ENCODE measurements around the gene FMNL2.

Gene FMNL2

DNA sequence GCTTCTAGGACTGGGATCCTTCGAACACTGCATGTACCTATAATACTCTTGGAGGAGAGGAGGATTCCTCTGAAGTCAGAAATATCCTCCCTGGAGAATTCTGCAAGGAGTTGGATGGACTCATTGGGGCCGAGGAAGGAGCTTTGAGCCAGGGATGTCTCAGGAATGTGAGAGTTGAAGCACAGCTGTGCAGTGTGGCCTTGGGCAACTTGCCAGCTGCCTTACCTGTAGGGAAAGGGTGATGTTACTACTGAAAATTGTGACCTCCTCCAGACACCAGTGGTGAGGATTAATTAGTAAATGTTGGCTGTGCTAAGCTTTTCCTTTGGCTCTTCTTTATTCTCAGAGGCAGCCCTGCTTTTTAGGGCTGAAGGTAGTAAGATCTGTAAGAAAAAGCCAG, 41.4 kb downstream of the FMNL2 start:
- no peaks in the 10 kb centered on the region for H3K79me2 ChIP-seq (ENCODE audit: insufficient read depth, low read length)
- H3K27me3 ChIP-seq (ENCODE audit: insufficient read depth, low read length), result no peaks in the 10 kb centered on the region
- H3K4me2 ChIP-seq (ENCODE audit: low read length), result no peak overlapping the region
- no peaks in the 10 kb centered on the region for H3K9me2 ChIP-seq (ENCODE audit: low read depth, low read length)
- no peak overlapping the region for H3K27ac ChIP-seq (ENCODE audit: low read depth, low read length, poor library complexity, severe bottlenecking)
- no peaks in the 10 kb centered on the region for H3K36me3 ChIP-seq (ENCODE audit: insufficient read depth, low read length)
- no peaks in the 10 kb centered on the region for H3K9me3 ChIP-seq (ENCODE audit: low read length)
- H3K9ac ChIP-seq (ENCODE audit: low read length), result no peak overlapping the region
- no peaks in the 10 kb centered on the region for H3F3A ChIP-seq (ENCODE audit: insufficient read depth, low read length)
- no peak for TF ChIP-seq EZH2 (IDR thresholded peaks at IDR 0.05; ENCODE audit: borderline replicate concordance, low read length)
- no peak for TF ChIP-seq CTCF (IDR thresholded peaks at IDR 0.05; ENCODE audit: low read length)
- no peaks in the 10 kb centered on the region for H3K4me1 ChIP-seq (ENCODE audit: insufficient read depth, low read length, severe bottlenecking)
- H3K4me3 ChIP-seq (ENCODE audit: low read depth, low read length, poor library complexity, severe bottlenecking), result no peak overlapping the region
- H2AFZ ChIP-seq (ENCODE audit: low read length), result no peak overlapping the region
- no peaks in the 10 kb centered on the region for H4K20me1 ChIP-seq (ENCODE audit: insufficient read depth, low read length)

DNA sequence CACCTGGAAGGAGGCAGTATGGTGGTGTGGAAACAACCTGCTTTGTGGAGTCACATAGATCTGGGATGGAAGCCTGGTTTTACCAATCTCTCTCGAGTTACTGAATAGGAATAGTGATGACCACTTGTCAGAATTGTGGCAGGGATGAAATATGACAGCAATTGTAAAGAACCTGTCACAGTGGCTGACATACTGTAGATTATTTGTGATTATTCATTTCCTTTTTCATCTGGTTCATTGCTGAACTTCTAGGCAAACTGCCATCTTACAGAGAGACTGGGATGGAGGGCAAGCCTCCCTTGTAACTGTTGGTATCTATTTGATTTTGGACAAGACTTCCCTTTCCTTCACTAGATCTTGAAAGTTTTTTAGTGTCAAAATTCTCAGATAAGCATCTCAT, 42.0 kb downstream of the FMNL2 start:
- H3K79me2 ChIP-seq (ENCODE audit: insufficient read depth, low read length), result no peaks in the 10 kb centered on the region
- no peak overlapping the region for H2AFZ ChIP-seq (ENCODE audit: low read length)
- H3K27ac ChIP-seq (ENCODE audit: low read depth, low read length, poor library complexity, severe bottlenecking), result no peak overlapping the region
- no peaks in the 10 kb centered on the region for H3K27me3 ChIP-seq (ENCODE audit: insufficient read depth, low read length)
- no peak overlapping the region for H3K4me2 ChIP-seq (ENCODE audit: low read length)
- H3K9me2 ChIP-seq (ENCODE audit: low read depth, low read length), result no peaks in the 10 kb centered on the region
- no peak for TF ChIP-seq CTCF (IDR thresholded peaks at IDR 0.05; ENCODE audit: low read length)
- no peaks in the 10 kb centered on the region for H3K9me3 ChIP-seq (ENCODE audit: low read length)
- H3K9ac ChIP-seq (ENCODE audit: low read length), result no peak overlapping the region
- H4K20me1 ChIP-seq (ENCODE audit: insufficient read depth, low read length), result no peaks in the 10 kb centered on the region
- no peak overlapping the region for H3K4me3 ChIP-seq (ENCODE audit: low read depth, low read length, poor library complexity, severe bottlenecking)
- no peaks in the 10 kb centered on the region for H3K4me1 ChIP-seq (ENCODE audit: insufficient read depth, low read length, severe bottlenecking)
- no peaks in the 10 kb centered on the region for H3K36me3 ChIP-seq (ENCODE audit: insufficient read depth, low read length)
- H3F3A ChIP-seq (ENCODE audit: insufficient read depth, low read length), result no peaks in the 10 kb centered on the region

GRCh38 chr2:152379089-152379488, 44.1 kb downstream of the FMNL2 start:
- no peak for TF ChIP-seq EZH2 (IDR thresholded peaks at IDR 0.05; ENCODE audit: borderline replicate concordance, low read length)
- no peak for TF ChIP-seq CTCF (IDR thresholded peaks at IDR 0.05; ENCODE audit: low read length)
- no peaks in the 10 kb centered on the region for H3K9me3 ChIP-seq (ENCODE audit: low read length)
- H3K9ac ChIP-seq (ENCODE audit: low read length), result no peak overlapping the region
- no peak overlapping the region for H3K4me3 ChIP-seq (ENCODE audit: low read depth, low read length, poor library complexity, severe bottlenecking)
- H3K9me2 ChIP-seq (ENCODE audit: low read depth, low read length), result no peaks in the 10 kb centered on the region
- H3K4me2 ChIP-seq (ENCODE audit: low read length), result no peak overlapping the region
- H3K27me3 ChIP-seq (ENCODE audit: insufficient read depth, low read length), result no peaks in the 10 kb centered on the region
- H3K4me1 ChIP-seq (ENCODE audit: insufficient read depth, low read length, severe bottlenecking), result no peaks in the 10 kb centered on the region
- H3K36me3 ChIP-seq (ENCODE audit: insufficient read depth, low read length), result no peaks in the 10 kb centered on the region
- H3K79me2 ChIP-seq (ENCODE audit: insufficient read depth, low read length), result no peaks in the 10 kb centered on the region
- no peaks in the 10 kb centered on the region for H4K20me1 ChIP-seq (ENCODE audit: insufficient read depth, low read length)
- H3K27ac ChIP-seq (ENCODE audit: low read depth, low read length, poor library complexity, severe bottlenecking), result no peak overlapping the region
- no peaks in the 10 kb centered on the region for H3F3A ChIP-seq (ENCODE audit: insufficient read depth, low read length)
- no peak overlapping the region for H2AFZ ChIP-seq (ENCODE audit: low read length)
